Caki2 (cell line): ENCODE measurements around the gene ABCB8. TPM values are rescaled to one million over a fixed set of nuclear protein-coding genes. Genes with fewer than 3 reads are reported as not detected.
A peak's percentile ranks its signal among the peaks of the same experiment; 100 is the strongest.

Experiments
- DNase-seq: peaks from one replicate; pipeline ENCODE4 v3.0.0-alpha.2; 2015; ENCODE audit warnings: low read depth
- in situ Hi-C: cut with HindIII; loops from 2 replicates; pipeline ENCODE4 v1.10.0; 2016; ENCODE audit warnings: low sequenced_read_pairs, low pct_unique_long_range_greater_than_20kb, mixed read lengths
- total RNA-seq: library from RNA; depleted of rRNA; stranded (reverse); fragments of >200 nt; shearing (Covaris generic); gene quantifications from 2 replicates; pipeline ENCODE4 v1.2.3, GENCODE V29; 2014; ENCODE audit warnings: low replicate concordance

Gene ABCB8
- total RNA-seq, 1 experiment from 2014 or later, result 19.6 TPM

- no peak for DNase-seq
- in situ Hi-C loops, result no loop called here
These were observed 17.7 kb downstream of the ABCB8 start for GRCh38 chr7:151045967-151046366.

GRCh38 chr7:151046603-151047573, 18.6 kb downstream of the ABCB8 start:
- DNase-seq, result no peak
- in situ Hi-C loops, result no loop called here

DNA sequence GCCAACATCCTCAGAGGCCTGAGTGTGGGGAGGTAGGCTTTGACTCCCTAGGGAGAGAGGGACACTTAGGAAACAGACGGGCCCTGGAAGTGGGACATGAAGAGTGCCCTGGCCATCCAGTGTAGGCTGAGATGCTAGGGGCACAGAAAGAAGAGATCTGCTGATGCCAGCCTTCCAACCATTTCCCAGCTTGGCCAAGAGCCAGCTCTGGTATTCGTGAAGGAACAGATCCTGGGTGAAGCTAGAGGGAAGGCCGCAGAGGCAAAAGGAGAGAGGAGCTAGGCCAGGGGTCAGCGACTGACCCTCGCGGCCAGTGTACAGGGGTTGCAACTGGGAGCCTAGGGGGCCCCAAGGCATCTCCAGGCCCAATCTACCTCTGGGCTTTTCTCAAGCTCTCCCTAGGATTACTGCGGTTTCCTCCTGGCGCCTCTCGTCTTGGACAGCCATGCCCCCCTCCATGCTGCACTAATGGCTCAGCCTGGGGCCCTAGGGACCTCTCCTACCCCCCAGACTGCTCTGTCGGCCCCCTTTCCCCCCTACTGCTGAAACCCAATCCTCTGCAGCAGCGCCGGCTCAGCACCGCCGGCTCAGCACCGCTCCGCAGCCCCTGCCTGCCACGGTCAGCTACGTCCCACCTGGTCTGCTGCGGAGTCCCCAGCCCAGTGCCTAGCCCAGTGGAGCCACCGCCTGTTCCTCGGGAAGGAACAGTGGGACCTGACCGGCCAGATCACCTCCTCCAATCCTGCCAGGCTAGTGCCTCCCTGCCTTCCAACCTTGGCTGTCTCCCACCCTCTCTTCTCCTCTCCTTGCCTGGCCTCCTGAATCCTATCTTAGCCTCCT, 19.9 kb downstream of the ABCB8 start, which contains the start of gene ASIC3:
TSS of gene ASIC3 (plus strand) at position 556 of the 840 bp plus-strand sequence. CDS start 355 bp downstream, outside the sequence.
- no peak for DNase-seq
- in situ Hi-C loops, result no loop called here

GRCh38 chr7:151048911-151049463, 20.7 kb downstream of the ABCB8 start:
- no peak for DNase-seq
- in situ Hi-C loops, result no loop called here

DNA sequence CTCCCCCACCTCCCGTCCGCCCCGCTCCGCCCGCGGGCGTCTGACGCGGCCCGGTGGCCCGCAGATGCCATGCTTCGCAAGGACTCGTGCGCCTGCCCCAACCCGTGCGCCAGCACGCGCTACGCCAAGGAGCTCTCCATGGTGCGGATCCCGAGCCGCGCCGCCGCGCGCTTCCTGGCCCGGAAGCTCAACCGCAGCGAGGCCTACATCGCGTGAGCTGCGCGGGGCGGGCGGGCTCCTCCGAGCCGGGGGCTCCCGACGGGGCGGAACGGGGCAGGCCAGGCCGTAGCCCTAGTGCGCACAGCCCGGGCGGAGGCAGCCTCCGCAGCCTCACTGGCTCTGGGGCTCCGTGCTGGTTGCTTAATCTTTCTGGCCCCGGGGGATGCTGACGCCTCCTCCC, 22.9 kb downstream of the ABCB8 start:
- DNase-seq, result no peak
- in situ Hi-C loops, result no loop called here

DNA sequence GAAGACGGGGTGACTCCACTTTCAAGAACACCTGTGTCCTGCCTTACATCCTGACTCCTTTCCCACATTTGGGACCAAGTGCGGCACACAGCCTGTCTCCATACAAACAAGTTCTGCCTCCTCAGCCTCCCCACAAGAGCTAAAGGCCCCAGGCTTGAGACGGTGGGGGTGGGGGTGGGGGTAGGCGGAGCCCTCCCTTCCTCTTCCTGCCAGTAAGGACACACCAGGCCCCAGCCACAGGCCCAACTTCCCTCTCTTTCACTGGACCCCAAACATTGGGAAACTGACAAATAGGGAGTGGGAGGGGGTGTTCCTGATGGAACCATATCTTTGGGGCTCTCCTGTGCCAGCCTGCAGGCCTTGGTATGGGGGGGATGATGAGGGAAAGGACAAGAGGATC, 24.8 kb downstream of the ABCB8 start:
- in situ Hi-C loops, result no loop called here
- no peak for DNase-seq

DNA sequence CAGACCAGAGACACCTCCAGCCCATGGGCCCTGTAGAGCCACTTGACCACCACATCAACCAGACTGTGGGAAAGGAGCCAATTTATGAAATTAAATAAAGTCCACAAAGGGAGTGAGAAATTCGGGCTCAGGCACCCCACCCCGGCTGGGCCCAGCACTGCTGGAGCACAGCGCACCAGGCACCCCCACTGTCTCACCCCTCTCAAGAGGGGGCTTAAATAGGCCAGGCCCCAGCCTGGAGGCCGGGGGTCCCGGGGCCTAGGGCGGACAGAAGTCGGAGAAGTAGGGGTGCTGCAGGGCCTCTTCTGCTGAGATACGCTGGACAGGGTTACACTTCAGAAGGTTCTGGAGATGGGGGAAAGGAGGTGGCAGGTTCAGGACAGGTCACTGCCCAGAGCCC, 25.5 kb downstream of the ABCB8 start:
- in situ Hi-C loops, result no loop called here
- DNase-seq, result no peak

DNA sequence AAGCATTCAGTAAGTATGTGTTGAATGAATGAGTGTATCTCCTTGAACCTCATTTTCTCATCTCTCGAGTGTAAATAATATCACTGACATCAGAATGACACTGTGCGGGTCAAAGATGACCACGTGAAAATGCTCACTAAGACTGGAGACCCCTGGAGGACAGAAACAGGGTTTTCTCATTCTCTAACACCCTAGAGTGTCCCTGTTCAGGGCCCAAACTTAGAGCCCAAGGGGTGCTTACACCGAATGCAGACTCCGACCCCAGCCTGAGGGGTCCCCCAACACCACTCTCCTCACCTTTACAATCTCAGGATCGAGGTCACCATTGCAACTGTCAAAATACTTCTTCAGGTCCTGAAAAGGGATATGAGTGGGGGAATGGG, 28.0 kb downstream of the ABCB8 start:
- in situ Hi-C loops, result no loop called here
- no peak for DNase-seq

DNA sequence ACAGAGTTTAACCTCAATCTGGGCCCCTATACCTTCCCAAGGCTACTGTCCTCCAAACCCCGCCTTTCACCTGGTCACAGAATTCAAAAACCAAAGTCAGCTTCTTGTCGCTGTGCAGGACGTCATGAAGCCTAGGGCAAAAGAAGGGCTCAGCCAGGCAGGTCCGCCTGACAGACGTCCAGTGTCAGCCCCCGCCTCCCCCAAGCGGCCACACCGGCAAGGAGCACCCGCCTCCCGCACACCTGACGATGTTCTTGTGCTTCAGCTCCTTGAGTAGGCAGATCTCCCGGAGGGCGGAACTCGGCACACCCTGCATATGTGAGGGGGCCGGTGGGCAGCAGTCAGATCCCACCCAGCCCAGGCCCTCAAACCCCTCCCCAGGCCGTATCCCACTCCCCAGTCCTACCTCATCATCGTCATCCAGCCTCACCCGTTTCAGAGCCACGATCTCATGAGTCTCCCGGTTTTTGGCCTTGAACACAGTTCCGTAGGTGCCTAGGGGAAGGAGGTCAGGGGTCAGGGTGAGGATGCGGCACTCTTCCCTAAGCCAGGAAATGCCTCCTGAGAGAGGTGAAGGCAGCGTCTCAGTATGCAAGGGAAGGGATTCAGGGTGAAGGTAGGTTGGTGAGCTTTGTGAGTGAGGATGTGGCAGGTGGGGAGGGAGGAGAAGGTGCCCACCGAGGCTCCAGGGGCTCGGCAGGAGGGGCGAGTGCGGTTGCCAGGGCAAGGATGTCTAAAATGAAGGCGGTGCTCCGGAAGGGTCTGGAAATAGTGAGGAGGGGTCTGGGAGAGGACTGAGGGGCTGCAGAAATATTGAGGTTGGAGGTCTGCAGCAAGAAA, 28.6 kb downstream of the ABCB8 start:
- in situ Hi-C loops, result no loop called here
- no peak for DNase-seq

GRCh38 chr7:151057506-151057988, 29.3 kb downstream of the ABCB8 start, which contains the start of gene CDK5:
CDK5 (minus strand) TSS chr7:151057897; CDS start chr7:151057848, 49 bp downstream.
- DNase-seq, result no peak
- in situ Hi-C loops, result no loop called here

DNA sequence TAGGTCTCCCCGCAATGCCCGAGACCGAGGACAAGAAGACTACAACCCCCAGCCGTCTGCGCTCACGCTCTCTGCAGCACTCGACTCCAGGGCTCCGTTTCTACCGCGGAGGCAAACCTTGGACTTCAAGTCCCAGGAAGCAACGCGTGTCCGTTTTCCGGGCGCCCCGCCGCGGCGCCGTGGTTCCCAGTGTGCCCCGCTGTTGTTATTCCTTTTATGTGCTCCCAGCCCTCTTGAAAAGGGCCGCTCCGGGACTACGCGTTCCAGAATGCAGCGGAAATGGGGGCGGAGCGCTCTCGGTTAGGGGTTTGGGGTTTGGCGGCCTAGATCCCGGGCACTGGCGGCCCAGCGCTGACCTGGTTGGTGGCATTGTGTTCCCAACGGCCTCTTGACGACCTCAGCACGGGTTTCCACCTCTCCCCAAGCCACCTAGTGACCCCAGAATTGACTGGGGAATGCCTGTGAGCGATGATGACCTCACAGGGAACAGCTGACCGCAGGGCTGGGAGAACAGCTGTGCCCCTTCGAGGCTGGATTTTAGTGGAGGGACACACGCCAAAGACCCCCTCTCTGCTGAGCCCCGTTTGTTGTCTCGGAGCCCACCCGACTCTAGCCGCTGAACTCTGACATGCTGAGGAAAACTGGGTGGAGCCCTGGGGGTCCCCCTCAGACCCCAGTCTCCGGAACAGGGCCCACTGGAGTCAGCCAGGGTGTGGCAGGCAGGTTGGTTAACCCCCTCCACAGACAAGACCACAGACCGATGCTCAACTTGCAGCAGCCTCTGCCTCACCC, 29.9 kb downstream of the ABCB8 start:
- peak; percentile 98 for DNase-seq
- in situ Hi-C loops, result no loop called here

DNA sequence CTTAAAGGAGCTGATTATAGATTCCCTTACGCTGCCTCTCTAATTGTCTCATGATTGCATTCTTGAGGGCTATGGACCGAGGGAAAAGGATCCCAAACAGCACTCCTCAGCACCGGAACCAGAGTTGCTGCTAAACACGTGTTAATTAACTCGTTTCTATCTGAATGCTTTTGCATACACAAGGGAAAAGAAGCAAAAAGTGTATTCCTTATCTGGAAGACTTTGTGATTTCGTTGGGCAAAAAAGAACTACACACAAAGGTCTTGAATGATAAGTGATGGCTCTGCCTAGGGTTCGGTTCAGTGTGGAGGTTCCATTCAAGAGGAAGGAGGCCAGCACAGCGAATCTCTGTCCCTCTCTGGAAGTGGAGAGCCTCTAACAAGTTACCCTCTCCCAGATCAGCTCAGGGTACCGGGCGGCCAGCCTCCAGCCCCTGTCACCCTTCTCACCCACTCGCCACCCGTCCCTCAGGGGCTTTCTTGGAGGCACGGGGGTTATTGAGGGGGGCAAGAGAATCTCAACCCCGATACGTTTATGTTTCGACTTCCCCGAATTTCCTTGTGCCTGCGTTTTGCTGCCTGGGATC, 30.6 kb downstream of the ABCB8 start:
- no peak for DNase-seq
- in situ Hi-C loops, result no loop called here

GRCh38 chr7:151059367-151060112, 31.3 kb downstream of the ABCB8 start, which contains the start of gene SLC4A2:
SLC4A2 (plus strand) TSS chr7:151059589; CDS start chr7:151061988, 2,399 bp downstream.
- peak; percentile 73 for DNase-seq
- in situ Hi-C loops, result no loop called here

DNA sequence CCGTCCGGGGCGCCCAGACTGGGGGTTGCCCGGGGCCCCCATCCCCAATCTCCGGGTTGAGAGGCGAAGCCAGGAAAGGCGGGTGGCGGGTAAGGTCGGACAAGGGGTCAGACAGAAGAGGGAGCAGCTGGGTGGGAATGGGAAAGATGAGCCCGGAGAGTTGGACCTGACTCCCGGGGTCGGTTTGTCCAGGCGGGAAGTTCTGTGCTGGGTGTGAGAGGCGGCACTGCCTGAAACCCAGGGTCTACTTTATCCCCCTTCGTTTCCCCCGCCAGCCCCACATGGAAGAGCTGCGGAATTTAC, 31.8 kb downstream of the ABCB8 start:
- DNase-seq, result peak; percentile 50
- in situ Hi-C loops, result no loop called here

GRCh38 chr7:151060416-151061212, 32.4 kb downstream of the ABCB8 start:
- peak; percentile 91 for DNase-seq
- in situ Hi-C loops, result no loop called here
